ENCODE measurements around the gene TSPEAR.
A peak's percentile ranks its signal among the peaks of the same experiment; 100 is the strongest.

The TSPEAR gene

GRCh38 chr21:44711327-44712202, at the start of gene TSPEAR:
TSPEAR (minus strand) TSS chr21:44711572; CDS start chr21:44711514, 58 bp downstream.
- DNase-seq (ENCODE audit: low read depth, low spot score), result no peak

- no peak for DNase-seq (ENCODE audit: low read depth, low spot score)
Observed at GRCh38 chr21:44760376-44760775, 49.0 kb upstream of the TSPEAR start.

GRCh38 chr21:44759628-44760285, 48.4 kb upstream of the TSPEAR start:
- DNase-seq (ENCODE audit: low read depth, low spot score), result no peak

- DNase-seq (ENCODE audit: low read depth, low spot score), result no peak
Observed at GRCh38 chr21:44758781-44759627, 47.6 kb upstream of the TSPEAR start.

- DNase-seq (ENCODE audit: low read depth, low spot score), result no peak
Observed at GRCh38 chr21:44758141-44758561, 46.8 kb upstream of the TSPEAR start.

- no peak for DNase-seq (ENCODE audit: low read depth, low spot score)
Observed at GRCh38 chr21:44757731-44758130, 46.4 kb upstream of the TSPEAR start.

- no peak for DNase-seq (ENCODE audit: low read depth, low spot score)
Observed at GRCh38 chr21:44756423-44757185, 45.2 kb upstream of the TSPEAR start.

- DNase-seq (ENCODE audit: low read depth, low spot score), result peak; percentile 18
Observed at GRCh38 chr21:44755227-44755626, 43.9 kb upstream of the TSPEAR start.

- DNase-seq (ENCODE audit: low read depth, low spot score), result no peak
Observed at GRCh38 chr21:44753357-44753756, 42.0 kb upstream of the TSPEAR start.

- no peak for DNase-seq (ENCODE audit: low read depth, low spot score)
Observed at GRCh38 chr21:44752671-44753235, 41.4 kb upstream of the TSPEAR start.

GRCh38 chr21:44751799-44752636, 40.6 kb upstream of the TSPEAR start:
- DNase-seq (ENCODE audit: low read depth, low spot score), result no peak

- no peak for DNase-seq (ENCODE audit: low read depth, low spot score)
Observed at GRCh38 chr21:44751186-44751798, 39.9 kb upstream of the TSPEAR start.

GRCh38 chr21:44750675-44751025, 39.3 kb upstream of the TSPEAR start:
- DNase-seq (ENCODE audit: low read depth, low spot score), result no peak

GRCh38 chr21:44749759-44750674, 38.6 kb upstream of the TSPEAR start:
- no peak for DNase-seq (ENCODE audit: low read depth, low spot score)

- DNase-seq (ENCODE audit: low read depth, low spot score), result no peak
Observed at GRCh38 chr21:44749116-44749758, 37.9 kb upstream of the TSPEAR start.

GRCh38 chr21:44748621-44749020, 37.2 kb upstream of the TSPEAR start:
- no peak for DNase-seq (ENCODE audit: low read depth, low spot score)

GRCh38 chr21:44742418-44743153, 31.2 kb upstream of the TSPEAR start:
- DNase-seq (ENCODE audit: low read depth, low spot score), result no peak
